Measurements from ENCODE around the gene GRIA4. TPM values are rescaled to one million over a fixed set of nuclear protein-coding genes. Genes with fewer than 3 reads are reported as not detected.

GRIA4 gene
- total RNA-seq, 4 donors from 2014 or later: 0.08 to 1.0 (median 0.76) TPM

DNA sequence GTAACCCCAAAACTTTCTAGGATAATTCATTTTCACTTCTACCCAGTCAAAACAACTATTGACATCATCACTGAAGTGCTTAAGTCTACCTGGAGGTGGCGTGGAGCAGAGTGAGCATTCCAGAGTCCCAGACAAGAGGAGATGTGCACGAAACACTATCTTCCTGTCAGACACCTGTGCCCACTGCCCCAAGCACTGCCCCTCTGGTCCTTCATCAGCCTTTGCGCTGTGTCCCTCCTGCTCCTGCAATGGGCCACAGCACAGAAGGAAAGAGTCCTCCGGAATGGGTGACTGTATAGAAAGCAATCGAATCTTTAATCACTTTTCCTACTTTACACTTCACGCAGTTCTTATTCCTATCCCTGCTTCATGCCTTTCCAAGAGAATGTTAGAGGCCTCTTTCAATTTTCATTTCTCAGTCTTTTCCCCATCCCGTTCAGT is 512 bp upstream of the GRIA4 start:
- 16 to 20% methylated on average over 7 of the region's 7 CpGs for WGBS, 2 donors
- no peak for DNase-seq (ENCODE audit: low spot score in 2 of 2)
- H3K4me3 ChIP-seq (ENCODE audit: low read depth, poor library complexity, severe bottlenecking): no peak overlapping the region
- intact Hi-C loops (cut with DNase I; ENCODE audit: low total_unique reads): no loop called here
- TF ChIP-seq, protein P1, sequence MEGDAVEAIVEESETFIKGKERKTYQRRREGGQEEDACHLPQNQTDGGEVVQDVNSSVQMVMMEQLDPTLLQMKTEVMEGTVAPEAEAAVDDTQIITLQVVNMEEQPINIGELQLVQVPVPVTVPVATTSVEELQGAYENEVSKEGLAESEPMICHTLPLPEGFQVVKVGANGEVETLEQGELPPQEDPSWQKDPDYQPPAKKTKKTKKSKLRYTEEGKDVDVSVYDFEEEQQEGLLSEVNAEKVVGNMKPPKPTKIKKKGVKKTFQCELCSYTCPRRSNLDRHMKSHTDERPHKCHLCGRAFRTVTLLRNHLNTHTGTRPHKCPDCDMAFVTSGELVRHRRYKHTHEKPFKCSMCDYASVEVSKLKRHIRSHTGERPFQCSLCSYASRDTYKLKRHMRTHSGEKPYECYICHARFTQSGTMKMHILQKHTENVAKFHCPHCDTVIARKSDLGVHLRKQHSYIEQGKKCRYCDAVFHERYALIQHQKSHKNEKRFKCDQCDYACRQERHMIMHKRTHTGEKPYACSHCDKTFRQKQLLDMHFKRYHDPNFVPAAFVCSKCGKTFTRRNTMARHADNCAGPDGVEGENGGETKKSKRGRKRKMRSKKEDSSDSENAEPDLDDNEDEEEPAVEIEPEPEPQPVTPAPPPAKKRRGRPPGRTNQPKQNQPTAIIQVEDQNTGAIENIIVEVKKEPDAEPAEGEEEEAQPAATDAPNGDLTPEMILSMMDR (IDR thresholded peaks at IDR 0.05): no peak
- TF ChIP-seq POLR2A (IDR thresholded peaks at IDR 0.05): no peak

DNA sequence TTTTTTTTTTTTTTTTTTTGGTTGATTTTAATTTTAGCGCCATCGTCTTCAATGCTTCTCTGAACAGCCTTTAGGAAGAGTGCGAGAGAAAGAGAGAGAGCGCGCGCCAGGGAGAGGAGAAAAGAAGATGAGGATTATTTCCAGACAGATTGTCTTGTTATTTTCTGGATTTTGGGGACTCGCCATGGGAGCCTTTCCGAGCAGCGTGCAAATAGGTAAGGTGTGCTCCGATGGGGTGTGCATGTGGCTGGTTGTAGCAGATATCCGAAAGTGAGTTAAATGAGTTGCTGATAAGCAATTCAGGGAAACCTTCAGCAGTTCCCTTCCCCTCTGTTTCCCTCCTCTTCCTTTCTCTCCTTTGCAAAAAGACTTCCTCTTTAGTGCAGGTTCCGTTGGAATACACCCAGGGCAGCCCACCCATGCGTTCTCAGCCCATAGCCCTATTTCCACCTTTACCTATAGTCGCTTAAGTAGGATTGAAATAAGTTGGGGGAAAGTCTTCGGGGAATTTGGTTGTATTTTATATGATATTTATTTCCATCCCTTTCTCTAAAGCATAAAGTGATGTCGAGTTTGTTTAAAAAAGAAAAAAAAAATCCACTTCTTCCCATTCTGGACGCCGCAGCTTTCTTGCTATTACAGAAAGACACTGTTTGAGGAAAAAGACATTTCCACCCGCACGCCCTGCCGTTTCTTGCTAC is 1.1 kb downstream of the GRIA4 start:
- intact Hi-C loops (cut with DNase I; ENCODE audit: low total_unique reads): no loop called here
- no peak for DNase-seq (ENCODE audit: low spot score in 2 of 2)
- TF ChIP-seq POLR2A (IDR thresholded peaks at IDR 0.05): no peak
- TF ChIP-seq, protein P1 (IDR thresholded peaks at IDR 0.05): no peak
- H3K4me3 ChIP-seq (ENCODE audit: low read depth, poor library complexity, severe bottlenecking): no peak overlapping the region
- 3 to 8% methylated on average over 21 of the region's 21 CpGs for WGBS, 2 donors

DNA sequence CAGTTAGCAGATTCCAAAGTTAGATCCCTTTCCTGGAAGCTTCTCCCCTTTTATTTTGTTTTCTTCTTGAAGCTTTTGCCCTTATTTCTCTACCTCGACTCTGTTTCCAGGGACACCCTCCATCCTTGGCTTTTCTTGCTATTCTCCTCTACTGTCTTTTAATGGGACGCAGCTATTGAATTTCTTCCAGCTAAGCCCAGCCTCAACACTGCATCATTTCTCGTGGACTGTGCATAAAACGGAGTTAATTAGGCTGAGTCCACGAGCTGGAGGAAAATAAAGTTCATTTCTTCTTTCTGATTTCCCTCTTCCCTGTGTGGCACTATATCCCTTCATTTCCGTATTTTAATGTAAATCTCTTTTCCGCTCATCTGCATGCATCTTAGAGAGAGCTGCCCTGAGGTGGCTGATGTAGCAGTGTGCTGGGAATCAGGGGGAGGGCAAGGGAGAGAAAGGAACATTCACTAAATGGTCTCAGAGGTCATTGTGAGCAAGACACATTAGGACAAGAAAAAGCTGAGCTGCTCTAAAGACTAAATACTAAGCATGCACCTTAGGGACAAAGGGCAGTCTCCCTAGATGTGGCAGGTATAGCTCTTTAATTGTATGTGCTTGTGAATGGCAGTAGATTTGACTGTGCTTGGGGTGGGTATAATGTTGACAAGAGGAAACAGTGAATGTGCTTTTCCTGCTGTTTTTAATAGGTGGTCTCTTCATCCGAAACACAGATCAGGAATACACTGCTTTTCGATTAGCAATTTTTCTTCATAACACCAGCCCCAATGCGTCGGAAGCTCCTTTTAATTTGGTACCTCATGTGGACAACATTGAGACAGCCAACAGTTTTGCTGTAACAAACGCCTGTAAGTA is 1.9 kb downstream of the GRIA4 start:
- WGBS, 2 donors: 46 to 48% methylated on average over 12 of the region's 12 CpGs
- intact Hi-C loops (cut with DNase I; ENCODE audit: low total_unique reads): no loop called here
- no peak for TF ChIP-seq POLR2A (IDR thresholded peaks at IDR 0.05)
- TF ChIP-seq, protein P1 (IDR thresholded peaks at IDR 0.05): no peak
- H3K4me3 ChIP-seq (ENCODE audit: low read depth, poor library complexity, severe bottlenecking): no peak overlapping the region
- DNase-seq (ENCODE audit: low spot score in 2 of 2): no peak

DNA sequence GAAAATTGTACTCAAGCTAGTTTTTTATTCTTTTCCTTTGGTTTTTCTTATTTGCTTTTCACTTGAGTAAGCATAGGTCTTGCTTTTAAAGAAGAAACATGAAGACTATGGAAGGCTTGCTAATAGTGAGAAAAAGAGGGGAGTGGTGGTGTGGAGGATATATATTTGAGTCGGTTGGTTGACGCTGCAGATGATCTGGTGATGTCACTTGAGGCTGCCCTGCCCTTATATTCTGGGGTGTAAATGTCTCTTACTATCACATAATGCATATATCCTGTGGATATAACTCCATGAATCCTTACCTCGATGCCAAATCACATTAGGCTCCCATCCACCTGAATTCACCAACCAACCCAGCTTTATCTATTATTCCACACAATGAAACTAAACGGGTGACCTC is 2.9 kb downstream of the GRIA4 start:
- H3K4me3 ChIP-seq (ENCODE audit: low read depth, poor library complexity, severe bottlenecking): no peak overlapping the region
- TF ChIP-seq, protein P1 (IDR thresholded peaks at IDR 0.05): no peak
- TF ChIP-seq POLR2A (IDR thresholded peaks at IDR 0.05): no peak
- WGBS, 2 donors: 79 to 81% methylated on average over 4 of the region's 4 CpGs
- DNase-seq (ENCODE audit: low spot score in 2 of 2): no peak
- intact Hi-C loops (cut with DNase I; ENCODE audit: low total_unique reads): no loop called here

DNA sequence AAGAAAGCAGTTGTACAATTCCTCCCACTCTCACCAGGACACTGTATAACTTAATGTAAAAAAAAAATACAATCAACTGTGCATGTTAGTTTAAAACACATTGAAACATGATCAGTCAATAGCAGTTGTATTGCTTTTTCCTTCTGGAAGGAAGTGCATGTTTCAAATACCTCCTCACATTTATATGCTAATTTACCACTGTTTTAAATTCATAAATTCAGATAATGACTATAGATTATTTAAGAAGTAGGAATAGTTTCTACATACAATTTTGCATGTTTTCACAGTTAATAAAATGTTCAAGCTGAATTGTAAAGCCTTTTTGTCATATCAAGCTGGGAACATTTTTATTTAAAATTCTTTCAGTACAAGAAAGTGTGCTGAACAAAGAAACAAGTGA is 3.3 kb downstream of the GRIA4 start:
- DNase-seq (ENCODE audit: low spot score in 2 of 2): no peak
- intact Hi-C loops (cut with DNase I; ENCODE audit: low total_unique reads): no loop called here
- no peak overlapping the region for H3K4me3 ChIP-seq (ENCODE audit: low read depth, poor library complexity, severe bottlenecking)
- TF ChIP-seq, protein P1 (IDR thresholded peaks at IDR 0.05): no peak
- TF ChIP-seq POLR2A (IDR thresholded peaks at IDR 0.05): no peak

Measured in lower leg skin (tissue), 4 donors.